GM10266 (cell line): ENCODE results near the gene NDUFV3.
"Not testable (repeated sequence)": the region's sequence is repeated elsewhere in the genome, so short reads cannot be mapped to it uniquely, and the experiment has no call there.

Source experiments
- DNase-seq: peaks from one replicate; pipeline ENCODE4 v3.0.0; 2012; ENCODE audit errors: extremely low spot score
- CTCF ChIP-seq: IDR thresholded peaks from 2 replicates; pipeline ENCODE4 v1.5.1; 2012; ENCODE audit warnings: mild to moderate bottlenecking, low read depth; ENCODE audit not compliant: control insufficient read depth, insufficient read depth; ENCODE audit errors: missing control alignments

NDUFV3 gene

GRCh38 chr21:42933973-42934372 lies 40.9 kb downstream of the NDUFV3 start:
- not testable (repeated sequence) for DNase-seq

- not testable (repeated sequence) for DNase-seq
Observed at GRCh38 chr21:42936360-42936759, 43.3 kb downstream of the NDUFV3 start.

- DNase-seq = not testable (repeated sequence)
Observed at GRCh38 chr21:42937034-42937940, 44.2 kb downstream of the NDUFV3 start.

- no peak for TF ChIP-seq CTCF
- DNase-seq = no peak
Observed at GRCh38 chr21:42937960-42938605, 45.0 kb downstream of the NDUFV3 start.

DNA sequence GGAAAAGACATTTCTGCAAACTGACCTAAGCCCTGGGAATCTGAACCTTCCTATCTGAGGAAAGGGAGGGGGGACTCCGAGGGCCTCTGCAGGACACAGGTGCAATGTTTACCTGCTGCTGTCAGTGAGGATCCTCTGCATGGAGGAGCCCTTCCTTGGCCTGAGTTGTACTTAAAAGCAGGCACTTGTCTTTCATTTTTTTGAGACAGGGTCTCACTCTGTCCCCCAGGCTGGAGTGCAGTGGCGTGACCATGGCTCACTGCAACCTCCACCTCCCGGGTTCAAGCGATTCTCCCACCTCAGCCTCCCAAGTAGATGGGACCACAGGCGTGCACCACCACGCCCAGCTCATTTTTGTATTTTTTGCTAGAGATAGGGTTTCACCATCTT lies 45.5 kb downstream of the NDUFV3 start:
- not testable (repeated sequence) for DNase-seq

DNA sequence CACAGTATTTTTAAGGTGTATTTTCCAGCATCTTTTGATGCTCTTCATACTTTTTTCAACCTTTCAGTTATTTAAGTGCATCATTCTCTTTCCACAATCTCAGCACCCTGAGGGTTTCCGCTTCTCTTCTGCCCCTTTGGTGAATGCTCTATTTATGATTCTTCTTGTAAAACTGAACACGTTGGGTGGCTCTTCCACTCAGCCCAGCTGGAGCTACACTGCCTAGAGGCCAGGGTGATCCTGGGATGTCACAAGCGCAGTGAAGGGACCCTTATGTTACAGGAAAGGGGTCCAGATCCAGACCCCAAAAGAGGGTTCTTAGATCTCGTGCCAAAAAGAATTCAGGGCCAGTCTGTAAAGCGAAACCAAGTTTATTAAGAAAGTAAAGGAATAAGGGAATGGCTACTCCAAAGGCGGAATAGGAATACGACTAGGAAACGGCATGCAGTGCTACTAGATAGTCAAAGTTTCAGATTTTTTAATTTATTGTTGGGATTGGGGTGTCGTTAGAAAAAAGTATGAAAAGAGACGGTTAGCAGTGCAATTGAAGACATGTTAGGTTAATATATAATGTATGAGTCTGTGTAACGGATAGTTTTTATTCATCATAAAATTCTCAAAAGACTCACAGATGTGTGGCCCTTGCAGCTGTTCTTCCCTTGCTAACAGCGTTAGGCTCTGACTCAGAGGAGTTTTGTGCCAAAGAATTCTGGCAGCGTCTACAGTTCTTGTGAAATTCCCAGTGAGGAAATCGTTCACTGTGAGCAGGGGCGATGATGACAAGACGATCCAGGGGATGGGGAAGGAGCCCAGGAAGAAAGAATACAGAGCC lies 46.7 kb downstream of the NDUFV3 start:
- no peak for DNase-seq
- TF ChIP-seq CTCF = no peak

DNA sequence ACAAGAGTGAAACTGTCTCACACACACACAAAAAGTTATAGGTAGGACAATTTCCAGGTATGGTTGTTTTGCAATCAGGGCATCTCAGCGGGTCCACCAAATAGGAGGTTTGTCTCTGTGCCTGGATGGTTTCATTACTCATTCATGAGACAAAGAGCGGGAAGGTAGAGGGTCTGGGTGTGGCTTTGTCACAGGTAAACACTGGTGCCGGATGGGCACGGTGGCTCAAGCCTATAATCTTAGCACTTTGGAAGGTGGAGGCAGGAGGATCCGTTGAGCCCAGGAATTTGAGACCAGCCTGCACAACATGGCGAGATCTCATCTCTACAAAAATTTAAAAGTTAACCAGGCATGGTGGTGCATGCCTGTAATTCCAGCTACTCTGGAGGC lies 48.6 kb downstream of the NDUFV3 start:
- no peak for DNase-seq
- TF ChIP-seq CTCF = no peak

GRCh38 chr21:42942244-42942643 lies 49.1 kb downstream of the NDUFV3 start:
- DNase-seq = no peak
- no peak for TF ChIP-seq CTCF

- not testable (repeated sequence) for DNase-seq
Observed at GRCh38 chr21:42949094-42949755, 56.1 kb downstream of the NDUFV3 start.

DNA sequence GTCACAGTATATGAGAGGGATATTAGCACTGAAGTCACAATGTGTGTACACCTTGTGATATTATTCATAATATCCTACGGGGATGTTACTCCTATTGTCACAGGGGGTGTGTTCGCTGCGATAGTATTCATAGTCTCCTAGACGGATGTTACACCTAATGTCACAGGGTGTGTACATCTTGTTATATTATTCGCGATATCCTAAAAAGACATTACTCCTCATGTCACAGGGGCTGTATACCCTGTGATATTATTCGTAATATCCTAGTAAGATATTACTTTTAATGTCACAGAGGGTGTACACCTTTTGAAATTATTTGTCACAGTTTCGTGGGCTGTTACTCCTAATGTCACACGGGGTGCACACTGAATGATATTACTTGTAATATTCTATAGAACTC lies 58.1 kb downstream of the NDUFV3 start:
- DNase-seq = not testable (repeated sequence)
